ENCODE measurements around the gene PRUNE2.

PRUNE2 gene

DNA sequence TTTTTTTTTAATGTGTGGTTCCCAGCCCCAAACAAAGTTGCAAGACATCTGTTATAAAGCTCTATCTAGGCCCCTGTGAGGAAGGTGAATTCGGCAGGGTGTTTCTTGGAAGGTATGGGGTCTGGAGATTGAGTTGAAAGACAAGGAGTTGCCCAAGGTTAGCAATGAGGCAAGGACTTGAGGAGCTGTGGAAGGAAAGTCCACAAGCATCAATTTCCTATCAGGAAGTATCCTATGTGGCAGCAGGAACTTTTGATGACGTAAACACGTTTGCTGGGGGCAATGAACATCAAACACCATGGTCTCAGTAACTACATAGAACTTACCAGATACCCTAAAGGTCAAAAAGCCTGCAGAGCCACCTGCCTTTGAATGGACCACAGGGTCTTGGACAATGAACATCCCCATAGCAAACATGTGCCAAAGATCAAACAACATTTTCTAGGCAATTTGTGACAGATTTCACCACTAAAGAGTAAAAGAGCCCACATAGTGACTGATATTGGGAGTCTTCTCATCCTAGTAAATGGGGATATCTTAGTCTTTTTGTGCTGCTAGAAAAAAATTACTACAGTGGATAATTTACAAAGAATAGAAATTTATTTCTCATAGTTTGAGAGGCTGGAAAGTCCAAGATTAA is 301.9 kb downstream of the PRUNE2 start:
- no peak for TF ChIP-seq POLR2AphosphoS5 (IDR thresholded peaks at IDR 0.05; ENCODE audit: low read depth, low read length)
- TF ChIP-seq SIN3A (IDR thresholded peaks at IDR 0.05; ENCODE audit: borderline replicate concordance, insufficient read depth, low read length): no peak
- no peak for TF ChIP-seq TAF1 (IDR thresholded peaks at IDR 0.05; ENCODE audit: borderline replicate concordance, insufficient read depth, low read length)
- TF ChIP-seq, protein P1, sequence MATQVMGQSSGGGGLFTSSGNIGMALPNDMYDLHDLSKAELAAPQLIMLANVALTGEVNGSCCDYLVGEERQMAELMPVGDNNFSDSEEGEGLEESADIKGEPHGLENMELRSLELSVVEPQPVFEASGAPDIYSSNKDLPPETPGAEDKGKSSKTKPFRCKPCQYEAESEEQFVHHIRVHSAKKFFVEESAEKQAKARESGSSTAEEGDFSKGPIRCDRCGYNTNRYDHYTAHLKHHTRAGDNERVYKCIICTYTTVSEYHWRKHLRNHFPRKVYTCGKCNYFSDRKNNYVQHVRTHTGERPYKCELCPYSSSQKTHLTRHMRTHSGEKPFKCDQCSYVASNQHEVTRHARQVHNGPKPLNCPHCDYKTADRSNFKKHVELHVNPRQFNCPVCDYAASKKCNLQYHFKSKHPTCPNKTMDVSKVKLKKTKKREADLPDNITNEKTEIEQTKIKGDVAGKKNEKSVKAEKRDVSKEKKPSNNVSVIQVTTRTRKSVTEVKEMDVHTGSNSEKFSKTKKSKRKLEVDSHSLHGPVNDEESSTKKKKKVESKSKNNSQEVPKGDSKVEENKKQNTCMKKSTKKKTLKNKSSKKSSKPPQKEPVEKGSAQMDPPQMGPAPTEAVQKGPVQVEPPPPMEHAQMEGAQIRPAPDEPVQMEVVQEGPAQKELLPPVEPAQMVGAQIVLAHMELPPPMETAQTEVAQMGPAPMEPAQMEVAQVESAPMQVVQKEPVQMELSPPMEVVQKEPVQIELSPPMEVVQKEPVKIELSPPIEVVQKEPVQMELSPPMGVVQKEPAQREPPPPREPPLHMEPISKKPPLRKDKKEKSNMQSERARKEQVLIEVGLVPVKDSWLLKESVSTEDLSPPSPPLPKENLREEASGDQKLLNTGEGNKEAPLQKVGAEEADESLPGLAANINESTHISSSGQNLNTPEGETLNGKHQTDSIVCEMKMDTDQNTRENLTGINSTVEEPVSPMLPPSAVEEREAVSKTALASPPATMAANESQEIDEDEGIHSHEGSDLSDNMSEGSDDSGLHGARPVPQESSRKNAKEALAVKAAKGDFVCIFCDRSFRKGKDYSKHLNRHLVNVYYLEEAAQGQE (IDR thresholded peaks at IDR 0.05; ENCODE audit: insufficient read depth in 1 of 2, low read depth in 2 of 2, low read length in 2 of 2): no peak

DNA sequence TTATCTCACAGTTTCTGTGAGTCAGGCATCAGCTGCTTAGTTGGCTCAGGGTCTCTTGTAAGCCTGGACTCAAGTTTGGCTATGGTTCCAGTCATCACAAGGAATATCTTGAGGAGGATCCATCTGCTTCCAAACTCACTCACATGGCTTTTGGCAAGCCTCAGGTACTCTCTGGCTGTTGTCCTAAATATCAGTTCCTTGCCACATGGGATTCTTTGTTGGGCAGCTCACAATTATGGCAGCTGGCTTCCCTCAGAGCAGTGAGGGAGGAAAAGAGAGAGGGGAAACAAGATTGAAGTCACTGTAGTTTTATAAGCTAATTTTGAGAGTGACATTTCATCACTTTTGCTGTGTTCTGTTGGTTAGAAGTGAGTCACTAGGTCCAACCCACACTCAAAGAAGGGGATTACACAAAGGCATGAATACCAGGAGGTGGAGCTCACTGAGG is 302.4 kb downstream of the PRUNE2 start:
- TF ChIP-seq POLR2AphosphoS5 (IDR thresholded peaks at IDR 0.05; ENCODE audit: low read depth, low read length) (no peak), TAF1 (IDR thresholded peaks at IDR 0.05; ENCODE audit: borderline replicate concordance, insufficient read depth, low read length) (no peak), FOXP2 (optimal IDR thresholded peaks at IDR 0.05; ENCODE audit: borderline replicate concordance, extremely low read depth, extremely low read length, insufficient read depth) (no peak), SIN3A (IDR thresholded peaks at IDR 0.05; ENCODE audit: borderline replicate concordance, insufficient read depth, low read length) (no peak)
- TF ChIP-seq, protein P1 (IDR thresholded peaks at IDR 0.05; ENCODE audit: insufficient read depth in 1 of 2, low read depth in 2 of 2, low read length in 2 of 2): no peak

DNA sequence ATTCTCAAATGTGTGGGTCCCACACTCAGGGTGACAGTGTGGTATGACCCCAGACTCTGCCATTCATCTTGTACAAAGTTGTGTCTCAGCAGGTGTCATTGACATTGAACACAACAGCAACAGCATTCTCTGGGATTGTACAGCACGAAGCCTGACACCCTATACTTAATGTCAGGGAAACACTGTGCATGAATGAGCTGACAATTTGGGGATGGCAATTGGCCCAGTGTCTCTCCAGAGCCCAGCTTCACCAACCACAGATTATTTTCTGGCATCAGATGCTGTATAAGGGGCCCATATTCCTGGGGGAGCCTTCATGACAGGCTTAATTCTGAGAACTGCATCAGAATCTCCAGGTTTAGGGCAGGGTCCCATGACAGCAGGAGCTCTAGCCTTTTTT is 303.7 kb downstream of the PRUNE2 start:
- TF ChIP-seq SIN3A (IDR thresholded peaks at IDR 0.05; ENCODE audit: borderline replicate concordance, insufficient read depth, low read length): no peak
- TF ChIP-seq, protein P1 (IDR thresholded peaks at IDR 0.05; ENCODE audit: insufficient read depth in 1 of 2, low read depth in 2 of 2, low read length in 2 of 2): no peak
- no peak for TF ChIP-seq TAF1 (IDR thresholded peaks at IDR 0.05; ENCODE audit: borderline replicate concordance, insufficient read depth, low read length)
- no peak for TF ChIP-seq FOXP2 (optimal IDR thresholded peaks at IDR 0.05; ENCODE audit: borderline replicate concordance, extremely low read depth, extremely low read length, insufficient read depth)
- no peak for TF ChIP-seq POLR2AphosphoS5 (IDR thresholded peaks at IDR 0.05; ENCODE audit: low read depth, low read length)

DNA sequence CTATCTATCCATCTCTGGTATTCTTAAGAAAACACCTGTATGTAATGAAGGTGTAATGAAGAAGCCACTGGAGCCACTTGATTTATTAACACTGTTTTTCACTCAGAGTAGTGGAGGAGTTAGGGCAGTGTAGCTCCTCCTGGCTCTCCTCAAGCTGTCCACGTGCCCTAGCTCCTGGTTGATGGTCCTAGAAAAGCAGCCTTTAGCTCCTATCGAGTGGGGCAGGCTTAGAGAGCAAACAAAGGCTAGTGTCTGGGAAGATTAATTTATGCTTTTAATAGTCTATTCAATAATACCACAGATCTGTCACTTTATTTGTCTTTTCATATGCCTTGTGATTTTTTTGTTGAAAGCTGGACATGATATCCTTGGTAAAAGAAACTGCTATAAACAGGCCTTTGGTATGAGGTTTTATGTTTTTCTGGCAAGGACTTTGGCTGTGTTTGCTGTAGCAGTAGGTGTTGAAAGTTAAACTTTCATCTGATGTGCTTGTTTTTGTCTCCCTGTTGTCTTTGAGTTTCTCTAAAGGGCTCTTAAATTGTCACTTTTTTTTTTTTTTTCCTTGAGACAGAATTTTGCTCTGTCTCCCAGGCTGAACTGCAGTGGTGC is 305.8 kb downstream of the PRUNE2 start:
- TF ChIP-seq, protein P1 (IDR thresholded peaks at IDR 0.05; ENCODE audit: insufficient read depth in 1 of 2, low read depth in 2 of 2, low read length in 2 of 2): no peak
- TF ChIP-seq SIN3A (IDR thresholded peaks at IDR 0.05; ENCODE audit: borderline replicate concordance, insufficient read depth, low read length) (no peak), TAF1 (IDR thresholded peaks at IDR 0.05; ENCODE audit: borderline replicate concordance, insufficient read depth, low read length) (no peak), FOXP2 (optimal IDR thresholded peaks at IDR 0.05; ENCODE audit: borderline replicate concordance, extremely low read depth, extremely low read length, insufficient read depth) (no peak), POLR2AphosphoS5 (IDR thresholded peaks at IDR 0.05; ENCODE audit: low read depth, low read length) (no peak)
